K562 (cell line): Measurements from ENCODE around the gene MLH1. TPM values are rescaled to one million over a fixed set of nuclear protein-coding genes. Genes with fewer than 3 reads are reported as not detected.
A peak's percentile ranks its signal among the peaks of the same experiment; 100 is the strongest.

Experiments used
- AFF4 ChIP-seq: sonication (generic); formaldehyde crosslinking; IDR thresholded peaks from 2 replicates; pipeline ENCODE4 v1.8.0; 2023; ENCODE audit warnings: mild to moderate bottlenecking, missing genetic modification reagents
- CCNT2 ChIP-seq: IDR thresholded peaks from 2 replicates; pipeline ENCODE4 v1.6.1; 2011; ENCODE audit warnings: borderline replicate concordance, low read depth, mild to moderate bottlenecking, moderate library complexity, mixed read lengths, low read length; ENCODE audit not compliant: insufficient read length; ENCODE audit errors: extremely low read depth
- E2F6 ChIP-seq, 2 experiments: IDR thresholded peaks; 2 replicates each; pipeline ENCODE4 v1.6.1; 2011; ENCODE audit warnings: borderline replicate concordance in 1 of 2, control low read depth in 1 of 2, low read depth in 1 of 2, low read length in 1 of 2, mild to moderate bottlenecking in 1 of 2, mixed read lengths in 1 of 2, moderate library complexity in 1 of 2; ENCODE audit not compliant: insufficient read depth in 1 of 2, insufficient read length in 1 of 2, poor library complexity in 1 of 2, severe bottlenecking in 1 of 2; ENCODE audit errors: extremely low read depth in 1 of 2
- HNRNPL ChIP-seq: fragments of 200-400 bp; formaldehyde crosslinking; IDR thresholded peaks from 2 replicates; pipeline ENCODE4 v1.6.1; 2017; ENCODE audit warnings: low read depth, mild to moderate bottlenecking, low read length
- KDM5B ChIP-seq: fragments of 200-600 bp; sonication (generic); IDR thresholded peaks from 2 replicates; pipeline ENCODE4 v1.6.1; 2012; ENCODE audit warnings: low read depth, mild to moderate bottlenecking, moderate library complexity, low read length, control low read depth, inconsistent platforms; ENCODE audit not compliant: insufficient replicate concordance
- MAZ ChIP-seq, 2 experiments: fragments of 450-650 bp in 1 of 2; sonication (generic) in 1 of 2; formaldehyde crosslinking; IDR thresholded peaks in 1 of 2; conservative IDR thresholded peaks in 1 of 2; 2 replicates each; pipeline versions ENCODE4 v1.4.0 to v1.5.0; 2020; ENCODE audit warnings: mild to moderate bottlenecking in 1 of 2, missing genetic modification reagents in 1 of 2
- NCOA1 ChIP-seq: fragments of 450-650 bp; IDR thresholded peaks from 2 replicates; pipeline ENCODE4 v1.6.1; 2016; ENCODE audit warnings: low read depth
- NR1H2 ChIP-seq: sonication (generic); formaldehyde crosslinking; IDR thresholded peaks from 2 replicates; pipeline ENCODE4 v1.4.0; 2020; ENCODE audit warnings: mild to moderate bottlenecking, missing genetic modification reagents
- SMC3 ChIP-seq: conservative IDR thresholded peaks from 2 replicates; pipeline ENCODE4 v1.6.1; 2011; ENCODE audit warnings: low read depth, low read length, improper control_type of control experiment; ENCODE audit not compliant: insufficient read depth
- ZNF395 ChIP-seq: fragments of 200-800 bp; sonication (Bioruptor generic); IDR thresholded peaks from 2 replicates; pipeline ENCODE4 v1.6.1; 2017; ENCODE audit warnings: missing genetic modification characterization, missing compliant biosample characterization
- ZNF592 ChIP-seq: fragments of 450-650 bp; IDR thresholded peaks from 2 replicates; pipeline ENCODE4 v1.6.1; 2017; ENCODE audit warnings: antibody characterized with exemption, mild to moderate bottlenecking
- ZNF695 ChIP-seq: fragments of 450-650 bp; formaldehyde crosslinking; IDR thresholded peaks from 2 replicates; pipeline ENCODE4 v1.4.0; 2020; ENCODE audit warnings: mild to moderate bottlenecking, moderate library complexity
- ZNF740 ChIP-seq, 3 experiments: fragments of 200-800 bp in 1 of 3; sonication (Bioruptor generic) in 1 of 3; sonication (generic) in 1 of 3; formaldehyde crosslinking in 1 of 3; IDR thresholded peaks; 2 replicates each; pipeline versions ENCODE4 v1.6.1 to v1.8.0; 2016 to 2022; ENCODE audit warnings: mild to moderate bottlenecking in 2 of 3, missing compliant biosample characterization in 2 of 3, missing genetic modification characterization in 2 of 3, missing genetic modification reagents in 1 of 3
- polyA plus RNA-seq, 8 experiments: library from polyadenylated mRNA; depleted of rRNA in 4 of 8; stranded (reverse) in 5 of 8; unstranded in 3 of 8; fragments of >200 nt; fragmentation: Nextera tagmentation in 2 of 8; fragmentation: Illumina TruSeq in 1 of 8; extraction: Ambion mirVana in 2 of 8; extraction: Trizol in 1 of 8; gene quantifications; 2 replicates each; pipeline versions ENCODE4 v1.2.1 to v1.2.3, GENCODE V29; 2011 to 2014; ENCODE audit warnings: inconsistent platforms in 1 of 8, missing spikeins in 1 of 8
- total RNA-seq, 7 experiments: library from RNA; depleted of rRNA in 6 of 7; stranded (reverse); fragments of >200 nt in 6 of 7; fragmentation: Illumina TruSeq in 2 of 7; extraction: Trizol in 2 of 7; gene quantifications; 2 replicates each; pipeline versions ENCODE4 v1.2.1 to v1.2.3, GENCODE V29; 2011 to 2021; ENCODE audit warnings: low replicate concordance in 1 of 7

MLH1 gene
- total and polyA plus RNA-seq, 9 of the 15 experiments (the other 6 are each of a cell fraction or from before 2014, with no cell fraction given): 76.4 to 155 (median 117) TPM

GRCh38 chr3:36992806-36993325 lies 452 bp upstream of the MLH1 start, which contains the start of gene EPM2AIP1 (continued):
- no peak for TF ChIP-seq ZNF695
- TF ChIP-seq ZNF395 (CRISPR knock-in tag): 0 out of 2 replicates have a peak, but pooled peaks have one; percentile 50
- peak; percentile 82 for TF ChIP-seq KDM5B
- peak; percentile 9; the same call in 1 of the 2 replicates for TF ChIP-seq SMC3
- peak; percentile 21; the same call in 1 of the 2 replicates for TF ChIP-seq NCOA1
- TF ChIP-seq MAZ (CRISPR knock-in tag; conservative IDR thresholded peaks at IDR 0.05 in 1 of 2, IDR thresholded peaks at IDR 0.05 in 1 of 2): peak; percentile 4 to 75; a peak in 3 of 4 replicates
- TF ChIP-seq ZNF592: peak; percentile 59
- TF ChIP-seq NR1H2 (CRISPR knock-in tag): peak; percentile 90; the same call in 1 of the 2 replicates
- TF ChIP-seq CCNT2: peak; percentile 69
- TF ChIP-seq E2F6 (IDR thresholded peaks at IDR 0.05; ENCODE audit: borderline replicate concordance in 1 of 2, extremely low read depth in 1 of 2, insufficient read depth in 1 of 2, insufficient read length in 1 of 2, low read depth in 1 of 2, low read length in 1 of 2, poor library complexity in 1 of 2, severe bottlenecking in 1 of 2): peak; percentile 68 to 80
- TF ChIP-seq ZNF740 (CRISPR knock-in tag; IDR thresholded peaks at IDR 0.05): peak; percentile 75; the same call in 1 of the 2 replicates
- TF ChIP-seq ZNF740 (tag; IDR thresholded peaks at IDR 0.05): no peak
- TF ChIP-seq HNRNPL: no peak
- TF ChIP-seq AFF4 (CRISPR knock-in tag): peak; percentile 99
